ENCODE measurements around the gene SAFB2. TPM values are rescaled to one million over a fixed set of nuclear protein-coding genes. Genes with fewer than 3 reads are reported as not detected.
"Not testable (repeated sequence)": the region's sequence is repeated elsewhere in the genome, so short reads cannot be mapped to it uniquely, and the experiment has no call there.

SAFB2 gene
- total RNA-seq, 4 donors from 2014 or later: 11.6 to 47.3 (median 32.1) TPM

GRCh38 chr19:5612891-5613865, 9.4 kb downstream of the SAFB2 start:
- Histone ChIP-seq H3K4me1 (peaks cover 0 to 8% (median under 1%) of the 10 kb centered on the region in 3 donors), H3K27ac (no peak overlapping the region), H3K27me3 (no peaks in the 10 kb centered on the region), H3K4me3 (no peak overlapping the region), H3K9me3 (no peaks in the 10 kb centered on the region), H3K36me3 (peaks cover 43 to 92% (median 61%) of the 10 kb centered on the region in 3 donors)
- WGBS, 2 donors: 86 to 93% methylated on average over 14 to 15 of the region's 15 CpGs
- intact Hi-C loops (cut with DNase I): no loop called here
- TF ChIP-seq POLR2A (IDR thresholded peaks at IDR 0.05) (no peak), CTCF (IDR thresholded peaks at IDR 0.05) (no peak)
- no peak for DNase-seq

GRCh38 chr19:5609881-5610448, 12.6 kb downstream of the SAFB2 start:
- intact Hi-C loops (cut with DNase I): no loop called here
- Histone ChIP-seq H3K36me3 (peaks cover 38 to 92% (median 72%) of the 10 kb centered on the region in 3 donors), H3K27ac (no peak overlapping the region), H3K4me3 (no peak overlapping the region), H3K9me3 (no peaks in the 10 kb centered on the region), H3K4me1 (no peaks in the 10 kb centered on the region), H3K27me3 (no peaks in the 10 kb centered on the region)
- WGBS, 2 donors: 91 to 94% methylated on average over 5 to 16 of the region's 16 CpGs
- TF ChIP-seq CTCF (IDR thresholded peaks at IDR 0.05) (no peak), POLR2A (IDR thresholded peaks at IDR 0.05) (no peak)
- DNase-seq: no peak

- DNase-seq; H3K4me1 ChIP-seq; H3K9me3 ChIP-seq; H3K4me3 ChIP-seq; H3K27ac ChIP-seq; H3K27me3 ChIP-seq; intact Hi-C loops (cut with DNase I): not testable (repeated sequence)
- WGBS, 2 donors: 93 to 96% methylated on average over 8 to 9 of the region's 9 CpGs
- H3K36me3 ChIP-seq: peaks cover 37 to 92% (median 72%) of the 10 kb centered on the region in 3 donors
Observed at GRCh38 chr19:5608766-5609165, 13.8 kb downstream of the SAFB2 start.

- Histone ChIP-seq H3K4me1 (no peaks in the 10 kb centered on the region), H3K36me3 (peaks cover 36 to 92% (median 71%) of the 10 kb centered on the region in 3 donors), H3K9me3 (no peaks in the 10 kb centered on the region), H3K27me3 (no peaks in the 10 kb centered on the region), H3K4me3 (no peak overlapping the region), H3K27ac (no peak overlapping the region)
- DNase-seq: no peak
- intact Hi-C loops (cut with DNase I): no loop called here
- 80 to 94% methylated on average over 4 to 9 of the region's 10 CpGs for WGBS, 2 donors
- TF ChIP-seq CTCF (IDR thresholded peaks at IDR 0.05): no peak
- TF ChIP-seq POLR2A (IDR thresholded peaks at IDR 0.05): no peak
Observed at GRCh38 chr19:5608291-5608690, 14.3 kb downstream of the SAFB2 start.

GRCh38 chr19:5607318-5608275, 15.0 kb downstream of the SAFB2 start:
- Histone ChIP-seq H3K9me3 (no peaks in the 10 kb centered on the region), H3K36me3 (peaks cover 30 to 92% (median 71%) of the 10 kb centered on the region in 3 donors), H3K4me3 (no peak overlapping the region), H3K27me3 (no peaks in the 10 kb centered on the region), H3K4me1 (no peaks in the 10 kb centered on the region), H3K27ac (no peak overlapping the region)
- 87 to 91% methylated on average over 16 of the region's 16 CpGs for WGBS, 2 donors
- no peak for DNase-seq
- TF ChIP-seq POLR2A (IDR thresholded peaks at IDR 0.05): no peak
- TF ChIP-seq CTCF (IDR thresholded peaks at IDR 0.05): no peak
- intact Hi-C loops (cut with DNase I): no loop called here
